Pancreas (tissue), 10 donors: Measurements from ENCODE around the gene ARID5B. TPM values are rescaled to one million over a fixed set of nuclear protein-coding genes. Genes with fewer than 3 reads are reported as not detected.

ENCODE experiments used
- ATAC-seq, 4 donors: fragments of 200-7000 bp; cut with Tn5 transposase; one replicate each; pipeline versions ENCODE4 v1.8.0 to v1.9.1; 2020; ENCODE audit warnings: mild to moderate bottlenecking in 4 of 4, moderate library complexity in 4 of 4
- DNase-seq, 6 donors: peaks; one replicate each; pipeline ENCODE4 v3.0.0-alpha.2; 2020
- FAIRE-seq: peaks from 2 replicates; lab custom pipeline; 2012; peaks lifted over from hg19 to GRCh38; lab: Jason Lieb, UNC
- H3K27ac ChIP-seq, 4 donors: fragments of 200-600 bp; sonication (generic); 1 replicate in 3 of 4; 2 replicates in 1 of 4; pipeline versions ENCODE4 v1.5.0 to v1.8.0; 2020
- H3K27me3 ChIP-seq, 4 donors: fragments of 200-600 bp; one replicate each; pipeline ENCODE4 v1.8.0; 2021
- H3K36me3 ChIP-seq, 3 donors: fragments of 200-600 bp; sonication (generic) in 1 of 3; one replicate each; pipeline versions ENCODE4 v1.5.0 to v1.8.0; 2020 to 2021
- H3K4me1 ChIP-seq, 3 donors: fragments of 200-600 bp; one replicate each; pipeline ENCODE4 v1.8.0; 2021
- H3K4me3 ChIP-seq, 4 donors: fragments of 200-600 bp; sonication (generic) in 2 of 4; one replicate each; pipeline versions ENCODE4 v1.5.0 to v1.8.0; 2020 to 2021
- H3K9me3 ChIP-seq, 4 donors: fragments of 200-600 bp; one replicate each; pipeline ENCODE4 v1.8.0; 2021
- CTCF ChIP-seq, 4 donors: fragments of 200-600 bp; sonication (generic) in 3 of 4; IDR thresholded peaks; one replicate each; pipeline versions ENCODE4 v1.5.0 to v1.8.0; 2021; ENCODE audit warnings: antibody characterized with exemption in 4 of 4
- WGBS, 2 donors: extraction: QIAGEN DNeasy Blood & Tissue Kit; methylation state at CpG; one replicate each; pipeline ENCODE4 v1.1.7; 2013; 5-methylcytosine and 5-hydroxymethylcytosine counted together
- intact Hi-C, 3 donors: fragments of 100-400 bp; cut with DNase I; formaldehyde crosslinking; loops; one replicate each; pipeline versions ENCODE4 v1.11.1 to v1.14.2; 2022
- polyA plus RNA-seq, 2 donors: library from polyadenylated mRNA; stranded (reverse); fragments of 200-250 nt; gene quantifications; one replicate each; pipeline ENCODE4 v1.2.3, GENCODE V29; 2013
- total RNA-seq, 6 donors: library from RNA; stranded (reverse); fragmentation: NEBNext Ultra II Directional in 4 of 6; extraction: Animal tissue kit (Norgen Biotek cat#: 25700) in 4 of 6; gene quantifications; one replicate each; pipeline versions ENCODE4 v1.2.1 to v1.2.4, GENCODE V29; 2021 to 2023
- donor health status: healthy with polysubstance abuse.
- donor health status: DM: no; HTN: no; CAD: no; lungs with moderate emphysema.
- donor health status: DM: no; HTN: no; CAD: no.
- donor health status: control.
- donor health status: control.
- donor health status: Bipolar disorder and iron deficiency.
- donor health status: DM: yes; HTN: yes; CAD: no.
- donor health status: DM: no; HTN: no; CAD: no.
- donor health status: DM: no; HTN: no; CAD: no.
- donor health status: DM: yes; HTN: yes; CAD: no.

ARID5B gene
- total and polyA plus RNA-seq, 8 donors, result 2.6 to 13.0 (median 5.0) TPM

- no peak overlapping the region for H3K4me3 ChIP-seq
- no peaks in the 10 kb centered on the region for H3K9me3 ChIP-seq
- WGBS, 2 donors, result 92 to 94% methylated on average over 6 of the region's 6 CpGs
- H3K27ac ChIP-seq, result no peak overlapping the region
- TF ChIP-seq CTCF (IDR thresholded peaks at IDR 0.05), result no peak
- ATAC-seq (no peak), DNase-seq (no peak), FAIRE-seq (no peak)
- intact Hi-C loops, result no loop called here
- no peaks in the 10 kb centered on the region for H3K27me3 ChIP-seq
- no peaks in the 10 kb centered on the region for H3K36me3 ChIP-seq
- no peaks in the 10 kb centered on the region for H3K4me1 ChIP-seq
Observed at GRCh38 chr10:62008196-62008595, 106.7 kb downstream of the ARID5B start.

- WGBS, 2 donors, result 86 to 95% methylated on average over 2 of the region's 2 CpGs
- ATAC-seq (no peak), FAIRE-seq (no peak), DNase-seq (no peak)
- TF ChIP-seq CTCF (IDR thresholded peaks at IDR 0.05), result no peak
- Histone ChIP-seq H3K4me1 (no peaks in the 10 kb centered on the region), H3K9me3 (no peaks in the 10 kb centered on the region), H3K4me3 (no peak overlapping the region), H3K36me3 (no peaks in the 10 kb centered on the region), H3K27ac (no peak overlapping the region), H3K27me3 (no peaks in the 10 kb centered on the region)
- intact Hi-C loops, result no loop called here
Observed at GRCh38 chr10:62008946-62009345, 107.4 kb downstream of the ARID5B start.

GRCh38 chr10:62010366-62010765 lies 108.9 kb downstream of the ARID5B start:
- Histone ChIP-seq H3K9me3 (no peaks in the 10 kb centered on the region), H3K4me3 (no peak overlapping the region), H3K27ac (no peak overlapping the region), H3K27me3 (no peaks in the 10 kb centered on the region), H3K36me3 (no peaks in the 10 kb centered on the region), H3K4me1 (no peaks in the 10 kb centered on the region)
- intact Hi-C loops, result no loop called here
- no peak for TF ChIP-seq CTCF (IDR thresholded peaks at IDR 0.05)
- whole genome bisulfite sequencing, 2 donors, result 70% methylated on average over 5 of the region's 5 CpGs
- DNase-seq (no peak), FAIRE-seq (no peak), ATAC-seq (no peak)

- no peak overlapping the region for H3K27ac ChIP-seq
- no peak overlapping the region for H3K4me3 ChIP-seq
- WGBS, 2 donors, result 51 to 52% methylated on average over 5 of the region's 5 CpGs
- no peaks in the 10 kb centered on the region for H3K9me3 ChIP-seq
- TF ChIP-seq CTCF (IDR thresholded peaks at IDR 0.05), result no peak
- FAIRE-seq, result no peak
- no peaks in the 10 kb centered on the region for H3K27me3 ChIP-seq
- ATAC-seq, result peak in 3 of 4 donors; percentile 57 to 64 (median 58)
- H3K36me3 ChIP-seq, result no peaks in the 10 kb centered on the region
- DNase-seq, result peak in 1 of 6 donors; percentile 12
- intact Hi-C loops, result no loop called here
- H3K4me1 ChIP-seq, result peaks cover 0 to under 1% (median 0%) of the 10 kb centered on the region in 3 donors
Observed at GRCh38 chr10:62011558-62011957, 110.1 kb downstream of the ARID5B start.

GRCh38 chr10:62012318-62012717 lies 110.8 kb downstream of the ARID5B start:
- no peaks in the 10 kb centered on the region for H3K36me3 ChIP-seq
- H3K27ac ChIP-seq, result no peak overlapping the region
- TF ChIP-seq CTCF (IDR thresholded peaks at IDR 0.05), result no peak

More at GRCh38 chr10:62012318-62012717, 110.8 kb downstream of the ARID5B start:
- DNase-seq (no peak), FAIRE-seq (no peak), ATAC-seq (no peak)
- Histone ChIP-seq H3K4me3 (no peak overlapping the region), H3K4me1 (peaks cover 0 to 3% (median 0%) of the 10 kb centered on the region in 3 donors), H3K9me3 (no peaks in the 10 kb centered on the region), H3K27me3 (no peaks in the 10 kb centered on the region)
- WGBS, 2 donors, result 94 to 95% methylated on average over 6 of the region's 6 CpGs
- intact Hi-C loops, result no loop called here
